GM21529 (cell line): ENCODE data around the gene MT1B.
A peak's percentile ranks its signal among the peaks of the same experiment; 100 is the strongest.
"Not testable (repeated sequence)": the region's sequence is repeated elsewhere in the genome, so short reads cannot be mapped to it uniquely, and the experiment has no call there.

Experiments
- ATAC-seq: cut with Tn5 transposase; IDR thresholded peaks from one replicate; pipeline ENCODE4 v1.9.1; 2021; ENCODE audit not compliant: unreplicated experiment

The MT1B gene

GRCh38 chr16:56618138-56618537 is 33.5 kb upstream of the MT1B start:
- no peak for ATAC-seq

GRCh38 chr16:56620339-56620897 is 31.3 kb upstream of the MT1B start:
- ATAC-seq, result no peak

- ATAC-seq, result not testable (repeated sequence)
Measured at GRCh38 chr16:56621665-56622445, 29.8 kb upstream of the MT1B start.

- not testable (repeated sequence) for ATAC-seq
Measured at GRCh38 chr16:56623184-56623583, 28.5 kb upstream of the MT1B start.

GRCh38 chr16:56623637-56624036 is 28.0 kb upstream of the MT1B start:
- no peak for ATAC-seq

DNA sequence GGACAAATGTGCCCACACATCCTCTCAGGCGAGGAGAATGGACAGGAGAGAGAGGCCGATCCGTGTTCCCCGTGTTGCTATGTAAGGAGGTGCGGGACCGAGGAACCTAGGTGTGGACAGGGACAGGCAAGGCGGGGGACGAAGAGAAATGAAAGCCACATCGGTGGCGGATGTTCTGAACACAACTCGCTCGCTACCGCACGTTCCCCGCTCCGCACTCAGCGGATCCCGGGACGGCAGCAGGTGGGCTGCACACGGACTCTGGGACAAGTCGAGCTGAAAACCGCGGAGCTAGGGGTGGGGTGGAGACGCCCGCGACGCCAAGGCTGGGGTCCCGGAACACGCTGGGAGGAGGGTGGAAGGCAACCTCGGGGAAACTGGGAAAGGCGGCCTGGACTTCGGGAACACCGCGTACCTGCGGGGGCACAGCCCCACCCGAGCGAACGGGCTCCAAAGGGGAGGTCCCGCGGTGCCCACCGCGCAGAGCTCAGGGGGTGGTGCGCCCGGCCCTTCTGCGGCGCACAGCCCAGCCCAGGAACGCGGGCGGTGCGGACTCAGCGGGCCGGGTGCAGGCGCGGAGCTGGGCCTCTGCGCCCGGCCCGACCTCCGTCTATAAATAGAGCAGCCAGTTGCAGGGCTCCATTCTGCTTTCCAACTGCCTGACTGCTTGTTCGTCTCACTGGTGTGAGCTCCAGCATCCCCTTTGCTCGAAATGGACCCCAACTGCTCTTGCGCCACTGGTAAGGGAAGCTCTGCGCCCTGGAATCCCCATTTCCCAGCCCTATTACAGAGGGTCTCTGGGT is 26.3 kb upstream of the MT1B start, which contains the start of gene MT1E:
MT1E (plus strand) TSS at position 642 of the 803 bp plus-strand sequence; CDS start at position 713, 71 bp downstream.
- no peak for ATAC-seq

DNA sequence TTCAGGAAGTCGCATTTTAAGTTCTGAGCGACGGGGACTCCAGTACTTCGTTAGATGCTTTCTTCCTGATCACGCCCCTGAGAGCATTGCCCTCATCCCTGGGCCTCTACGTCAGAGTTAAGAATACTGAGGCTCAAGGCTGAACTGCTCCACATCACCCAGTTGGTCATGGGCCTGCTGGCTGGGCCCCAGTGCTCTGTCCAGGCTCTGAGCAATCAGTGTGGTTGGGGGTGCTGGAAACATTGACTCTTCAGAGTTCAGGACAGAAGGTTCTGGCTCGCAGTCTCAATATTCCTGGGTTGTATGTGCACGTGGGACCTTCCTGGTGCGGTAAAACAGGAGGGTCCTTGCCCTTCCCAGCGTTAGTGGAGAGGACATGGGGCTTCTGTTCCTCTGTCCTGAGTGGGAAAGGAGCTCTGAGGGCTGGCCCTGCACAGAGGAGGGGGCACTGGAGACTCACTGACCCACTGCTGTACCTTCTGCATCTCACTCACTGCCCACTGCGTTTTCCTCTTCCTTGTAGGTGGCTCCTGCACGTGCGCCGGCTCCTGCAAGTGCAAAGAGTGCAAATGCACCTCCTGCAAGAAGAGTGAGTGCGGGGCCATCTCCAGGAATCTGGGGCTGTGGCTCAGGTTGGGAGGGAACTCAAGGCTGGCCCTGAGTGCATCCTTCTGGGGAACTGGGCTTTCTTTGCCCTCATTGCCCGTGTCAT is 25.6 kb upstream of the MT1B start:
- ATAC-seq, result no peak

DNA sequence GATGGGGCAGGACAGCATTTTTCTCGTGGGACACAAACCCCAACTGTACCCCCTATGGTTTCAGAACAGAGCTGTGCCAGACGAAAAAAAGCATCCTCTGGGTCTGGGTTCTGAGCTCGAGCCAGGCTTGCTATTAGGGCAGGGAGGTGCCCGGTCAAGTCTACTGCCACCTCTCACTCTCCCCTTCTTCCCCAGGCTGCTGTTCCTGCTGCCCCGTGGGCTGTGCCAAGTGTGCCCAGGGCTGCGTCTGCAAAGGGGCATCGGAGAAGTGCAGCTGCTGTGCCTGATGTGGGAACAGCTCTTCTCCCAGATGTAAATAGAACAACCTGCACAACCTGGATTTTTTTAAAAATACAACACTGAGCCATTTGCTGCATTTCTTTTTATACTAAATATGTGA is 25.0 kb upstream of the MT1B start:
- no peak for ATAC-seq

DNA sequence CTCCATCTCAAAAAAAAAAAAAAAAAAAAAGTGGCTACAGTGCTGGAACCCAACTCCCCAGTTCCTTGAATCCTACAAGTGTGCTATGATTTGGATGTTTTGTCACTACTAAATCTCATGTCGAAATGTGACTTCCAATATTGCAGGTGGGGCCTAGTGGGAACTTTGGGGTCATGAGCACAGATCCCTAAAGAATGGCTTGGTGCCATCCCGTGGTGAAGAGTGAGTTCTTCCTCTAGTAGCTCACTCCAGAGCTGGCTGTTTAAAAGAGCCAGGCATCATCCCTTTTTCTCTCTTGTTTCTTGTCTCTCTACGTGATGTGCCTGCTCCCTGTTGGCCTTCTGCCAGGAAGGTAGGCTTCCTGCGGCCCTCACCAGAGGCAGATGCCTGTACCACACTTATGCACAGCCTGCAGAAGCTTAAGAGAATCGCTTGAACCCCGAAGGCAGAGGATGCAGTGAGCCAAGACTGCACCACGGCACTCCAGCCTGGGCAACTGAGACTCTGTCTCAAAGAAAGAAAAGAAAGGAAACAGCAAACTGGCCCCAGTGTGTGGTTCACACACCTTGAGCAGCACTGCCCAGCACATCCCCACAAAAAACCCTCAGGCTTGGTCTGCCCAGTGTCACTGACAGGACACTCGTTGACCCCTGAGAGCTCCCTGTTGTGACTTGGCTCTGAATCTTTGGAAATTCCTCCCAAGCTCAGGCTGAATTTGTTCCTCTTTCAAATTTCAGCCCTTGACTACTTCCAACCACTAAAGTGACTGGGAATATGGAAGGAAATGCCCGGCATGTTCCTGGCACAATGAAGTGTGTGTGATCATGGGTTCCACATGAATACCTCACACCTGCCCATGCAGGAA is 23.0 kb upstream of the MT1B start:
- ATAC-seq, result no peak

- no peak for ATAC-seq
Measured at GRCh38 chr16:56629531-56629930, 22.2 kb upstream of the MT1B start.

GRCh38 chr16:56630134-56630533 is 21.6 kb upstream of the MT1B start:
- ATAC-seq, result peak; percentile 89

DNA sequence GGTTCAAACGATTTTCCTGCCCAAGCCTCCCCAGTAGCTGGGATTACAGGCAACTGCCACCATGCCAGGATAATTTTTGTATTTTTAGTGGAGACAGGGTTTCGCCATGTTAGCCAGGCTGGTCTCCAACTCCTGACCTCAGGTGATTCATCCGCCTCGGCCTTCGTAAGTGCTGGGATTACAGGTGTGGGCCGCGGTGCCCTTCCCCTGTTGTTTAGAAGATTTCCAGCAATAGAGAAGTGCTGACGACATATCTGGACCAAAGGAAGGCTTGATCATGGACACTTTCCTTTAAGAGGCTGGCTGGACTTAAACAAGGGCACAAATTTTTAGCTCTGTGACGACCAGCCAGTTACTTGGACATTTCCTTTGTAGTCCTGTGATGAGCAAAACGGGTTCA is 20.5 kb upstream of the MT1B start:
- no peak for ATAC-seq

DNA sequence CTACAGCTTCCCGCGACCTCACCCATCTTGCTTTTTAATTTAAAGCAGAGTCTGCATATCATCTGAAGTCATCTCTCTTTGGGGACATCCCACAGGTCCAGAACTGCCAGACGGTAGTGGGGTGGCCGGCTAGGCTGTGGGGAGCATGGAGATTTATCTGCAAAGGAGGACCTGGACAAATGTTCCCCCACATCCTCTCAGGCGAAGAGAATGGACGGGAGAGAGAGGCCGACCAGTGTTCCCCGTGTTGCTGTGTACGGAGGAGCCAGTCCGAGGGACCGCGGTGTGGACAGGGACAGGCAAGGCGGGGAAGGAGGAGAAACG is 19.9 kb upstream of the MT1B start:
- ATAC-seq, result no peak

DNA sequence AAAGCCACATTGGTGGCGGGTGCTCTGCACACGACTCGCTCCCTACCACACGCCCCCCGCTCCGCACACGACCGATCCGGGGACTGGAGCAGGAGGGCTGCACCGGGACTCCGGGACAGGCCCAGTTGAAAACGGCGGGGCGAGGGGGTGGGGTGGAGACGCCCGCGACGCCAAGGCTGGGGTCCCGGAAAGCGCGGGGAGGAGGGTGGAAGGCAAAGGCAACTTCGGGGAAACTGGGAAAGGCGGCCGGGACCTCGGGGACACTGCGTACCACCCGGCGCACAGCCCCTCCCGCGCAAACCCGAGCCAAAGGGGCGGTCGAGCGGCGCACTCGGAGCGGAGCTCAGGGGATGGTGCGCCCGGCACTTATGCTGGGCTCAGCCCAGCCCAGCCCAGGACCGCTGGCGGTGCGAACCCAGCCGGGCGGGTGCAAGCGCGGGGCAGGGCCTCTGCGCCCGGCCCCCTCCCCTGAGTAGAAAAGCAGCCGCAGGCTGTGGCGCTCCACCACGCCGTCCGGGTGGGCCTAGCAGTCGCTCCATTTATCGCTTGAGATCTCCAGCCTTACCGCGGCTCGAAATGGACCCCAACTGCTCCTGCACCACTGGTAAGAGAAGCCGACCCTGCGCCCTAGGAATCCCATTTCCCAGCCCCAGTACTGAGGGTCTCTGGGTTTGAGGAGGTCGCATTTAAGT is 19.4 kb upstream of the MT1B start, which contains the start of gene MT1M:
MT1M (plus strand) TSS at position 504 of the 692 bp plus-strand sequence; CDS start at position 577, 73 bp downstream.
- no peak for ATAC-seq

GRCh38 chr16:56632848-56633365 is 18.8 kb upstream of the MT1B start:
- no peak for ATAC-seq

DNA sequence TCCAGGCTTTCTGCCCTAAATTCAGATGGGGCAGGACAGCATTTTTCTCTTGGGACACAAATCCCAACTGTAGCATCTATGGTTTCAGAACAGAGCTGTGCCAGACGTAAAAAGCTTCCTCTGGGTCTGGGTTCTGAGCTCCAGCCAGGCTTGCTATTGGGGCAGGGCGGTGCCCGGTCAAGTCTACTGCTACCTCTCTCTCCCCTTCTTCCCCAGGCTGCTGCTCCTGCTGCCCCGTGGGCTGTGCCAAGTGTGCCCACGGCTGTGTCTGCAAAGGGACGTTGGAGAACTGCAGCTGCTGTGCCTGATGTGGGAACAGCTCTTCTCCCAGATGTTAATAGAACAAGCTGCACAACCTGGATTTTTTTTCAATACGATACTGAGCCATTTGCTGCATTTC is 18.2 kb upstream of the MT1B start:
- ATAC-seq, result no peak

DNA sequence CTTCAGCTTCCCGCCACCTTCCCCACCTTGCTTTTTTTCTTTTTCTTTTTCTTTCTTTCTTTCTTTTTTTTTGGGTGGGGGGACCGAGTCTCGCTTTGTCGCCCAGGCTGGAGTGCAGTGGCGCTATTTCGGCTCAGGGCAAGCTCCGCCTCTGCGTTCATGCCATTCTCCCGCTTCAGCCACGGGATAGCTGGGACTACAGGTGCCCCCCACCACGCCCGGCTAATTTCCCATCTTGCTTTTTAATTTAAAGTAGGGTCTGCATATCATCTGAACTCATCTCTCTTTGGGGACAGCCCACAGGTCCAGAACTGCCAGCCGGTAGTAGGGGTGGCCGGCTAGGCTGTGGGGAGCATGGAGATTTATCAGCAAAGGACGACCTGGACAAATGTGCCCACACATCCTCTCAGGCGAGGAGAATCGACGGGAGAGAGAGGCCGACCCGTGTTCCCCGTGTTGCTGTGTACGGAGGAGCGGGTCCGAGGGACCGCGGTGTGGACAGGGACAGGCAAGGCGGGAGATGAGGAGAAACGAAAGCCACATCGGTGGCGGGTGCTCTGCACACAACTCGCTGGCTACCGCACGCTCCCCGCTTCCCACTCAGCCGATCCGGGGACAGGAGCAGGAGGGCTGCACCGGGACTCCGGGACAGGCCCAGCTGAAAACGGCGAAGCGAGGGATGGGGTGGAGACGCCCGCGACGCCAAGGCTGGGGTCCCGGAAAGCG is 16.8 kb upstream of the MT1B start:
- ATAC-seq, result no peak

GRCh38 chr16:56635441-56635967 is 16.2 kb upstream of the MT1B start:
- no peak for ATAC-seq
